Activated T-helper 1 cell treated with anti-CD3 and anti-CD28 coated beads, Interleukin-12 subunit alpha, Interleukin-12 subunit beta, Interleukin-2, Interleukin-4 antibody, amounts not matched to agents 30 ng/mL and 10 ng/mL and 1 ng/mL, durations not matched to agents 14 hours and 24 hours and 36 hours (primary cell): ENCODE measurements around the gene SAMD3. TPM values are rescaled to one million over a fixed set of nuclear protein-coding genes. Genes with fewer than 3 reads are reported as not detected.

Experiments used
- DNase-seq: peaks from one replicate; pipeline ENCODE4 v3.0.0; 2021; ENCODE audit warnings: low spot score
- H3K27ac Mint-ChIP-seq: one replicate; pipeline ENCODE4 v1.8.0; 2021; ENCODE audit warnings: mild to moderate bottlenecking, mixed read lengths
- H3K27me3 Mint-ChIP-seq: one replicate; pipeline ENCODE4 v1.8.0; 2022; ENCODE audit warnings: mild to moderate bottlenecking, moderate library complexity, mixed read lengths; ENCODE audit not compliant: insufficient read depth
- H3K36me3 Mint-ChIP-seq: one replicate; pipeline ENCODE4 v1.8.0; 2021; ENCODE audit warnings: low read depth, mixed read lengths
- H3K4me1 Mint-ChIP-seq: one replicate; pipeline ENCODE4 v1.8.0; 2021; ENCODE audit warnings: low read depth, mixed read lengths
- H3K4me3 Mint-ChIP-seq: one replicate; pipeline ENCODE4 v1.8.0; 2021; ENCODE audit warnings: mild to moderate bottlenecking, moderate library complexity, mixed read lengths
- H3K9me3 Mint-ChIP-seq: one replicate; pipeline ENCODE4 v1.8.0; 2021; ENCODE audit warnings: mixed read lengths
- intact Hi-C: fragments of 100-400 bp; cut with micrococcal nuclease; formaldehyde crosslinking; loops from one replicate; pipeline ENCODE4 v1.15.1; 2024
- total RNA-seq: library from RNA; stranded (reverse); gene quantifications from 2 replicates; pipeline ENCODE4 v1.2.3, GENCODE V29; 2022

SAMD3 gene
- total RNA-seq, 1 donor from 2014 or later = 4.6 TPM

DNA sequence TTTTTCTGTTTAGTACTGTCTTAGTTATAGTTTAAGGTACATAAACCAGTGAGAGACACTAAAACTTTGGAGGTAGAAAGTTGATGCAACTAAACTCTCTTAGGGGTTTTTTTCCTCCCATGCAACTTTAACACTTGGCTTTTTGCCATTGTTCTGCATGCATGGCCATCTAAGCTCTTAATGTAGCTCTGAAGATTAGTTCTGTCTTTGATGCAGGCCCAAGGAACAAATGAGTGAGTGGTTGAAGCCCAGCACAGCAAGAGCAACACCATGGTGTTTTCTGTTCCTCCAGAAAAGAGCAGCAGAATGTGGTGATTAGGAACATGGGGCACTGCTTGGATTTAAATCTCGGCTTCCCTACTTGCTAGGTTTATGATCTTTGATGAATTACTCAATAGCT is 115.0 kb downstream of the SAMD3 start:
- H3K27me3 Mint-ChIP-seq = peaks cover 2% of the 10 kb centered on the region
- DNase-seq = no peak
- no peak overlapping the region for H3K4me3 Mint-ChIP-seq
- H3K27ac Mint-ChIP-seq = no peak overlapping the region
- peaks cover 10% of the 10 kb centered on the region for H3K9me3 Mint-ChIP-seq
- peaks cover 16% of the 10 kb centered on the region for H3K36me3 Mint-ChIP-seq
- intact Hi-C loops = no loop called here
- H3K4me1 Mint-ChIP-seq = no peaks in the 10 kb centered on the region

DNA sequence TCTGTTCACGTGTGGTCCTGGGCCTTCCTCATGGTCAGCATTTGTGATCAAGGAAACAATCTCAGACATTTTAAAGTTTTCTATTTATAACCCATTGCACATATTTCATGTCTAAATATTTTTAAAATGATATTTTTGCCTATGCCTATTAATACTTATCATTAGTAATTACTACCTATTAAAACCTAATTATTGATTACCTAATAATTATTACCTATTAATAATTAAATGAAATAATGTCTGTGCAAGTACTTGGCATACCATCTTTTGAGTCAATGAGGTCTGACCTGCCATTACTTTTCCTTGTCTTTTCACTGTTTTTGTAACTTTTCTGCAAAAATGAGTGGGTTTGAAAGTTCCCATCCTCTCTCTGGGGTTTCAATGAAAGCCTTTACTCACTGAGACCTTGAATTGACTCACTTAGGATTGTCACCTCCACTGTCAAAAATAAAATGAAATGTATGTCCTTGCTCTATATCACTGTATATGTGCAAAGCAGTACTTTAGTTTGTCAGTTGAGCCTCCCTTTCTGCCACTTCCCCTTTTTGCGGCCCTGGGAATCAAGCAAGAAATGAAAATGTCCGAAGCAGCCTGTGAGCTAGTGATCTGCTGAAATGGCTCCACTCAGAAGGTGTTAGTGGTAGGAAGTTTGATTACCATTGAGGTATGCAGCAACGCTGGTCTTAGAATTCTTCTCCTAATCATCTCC is 116.6 kb downstream of the SAMD3 start:
- Mint-ChIP-seq H3K4me1 (no peaks in the 10 kb centered on the region), H3K4me3 (no peak overlapping the region), H3K36me3 (peaks cover 26% of the 10 kb centered on the region), H3K9me3 (peaks cover 10% of the 10 kb centered on the region), H3K27ac (no peak overlapping the region), H3K27me3 (peaks cover 2% of the 10 kb centered on the region)
- DNase-seq = no peak
- intact Hi-C loops = no loop called here

GRCh38 chr6:130099119-130099518 is 123.6 kb downstream of the SAMD3 start:
- Mint-ChIP-seq H3K36me3 (peaks cover 24% of the 10 kb centered on the region), H3K27ac (no peak overlapping the region), H3K4me3 (no peak overlapping the region), H3K27me3 (no peaks in the 10 kb centered on the region), H3K9me3 (no peaks in the 10 kb centered on the region), H3K4me1 (peaks cover 12% of the 10 kb centered on the region)
- intact Hi-C loops = no loop called here
- no peak for DNase-seq

DNA sequence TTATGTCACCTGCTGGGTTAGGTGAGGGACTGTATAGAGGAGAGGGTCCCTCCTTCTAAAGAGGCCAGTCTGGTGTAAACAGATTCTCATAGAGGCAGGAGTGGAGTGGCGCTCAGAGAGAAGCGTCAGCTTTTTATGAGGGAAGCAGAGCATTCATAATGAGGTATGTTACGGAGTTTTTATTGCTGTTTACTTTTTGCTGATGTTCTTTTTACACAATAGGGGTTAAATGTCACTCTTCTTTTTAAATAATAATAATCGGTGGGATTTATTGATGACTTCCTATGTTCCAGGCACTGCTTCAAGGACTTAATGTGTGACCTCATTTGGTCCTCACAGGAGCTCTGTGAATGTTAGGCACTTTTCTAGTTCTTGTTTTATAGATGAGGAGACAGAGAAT is 124.4 kb downstream of the SAMD3 start:
- Mint-ChIP-seq H3K36me3 (peaks cover 28% of the 10 kb centered on the region), H3K9me3 (no peaks in the 10 kb centered on the region), H3K27me3 (no peaks in the 10 kb centered on the region), H3K4me1 (peaks cover 12% of the 10 kb centered on the region), H3K27ac (no peak overlapping the region), H3K4me3 (no peak overlapping the region)
- DNase-seq = no peak
- intact Hi-C loops = no loop called here

Other genes starting within 250 kb of the SAMD3 start
- gene L3MBTL3, start 204.4 kb downstream of the SAMD3 start, total RNA-seq = 5.2 and 7.4 TPM in 2 replicates
- 0.67 and 0.69 TPM in 2 replicates for gene TMEM200A, start 143.1 kb upstream of the SAMD3 start, total RNA-seq